SU-DHL-6 (cell line): ENCODE results near the gene BTG4.

Experiments used
- H2AFZ ChIP-seq: fragments of 200-600 bp; sonication (generic); 2 replicates; pipeline ENCODE4 v1.6.1; 2014; ENCODE audit warnings: low read depth, mild to moderate bottlenecking, moderate library complexity, mixed read lengths, antibody characterized with exemption, low read length; ENCODE audit not compliant: severe bottlenecking
- H3F3A ChIP-seq: fragments of 200-600 bp; shearing (Covaris generic); 2 replicates; pipeline ENCODE4 v1.6.0; 2016; ENCODE audit warnings: antibody characterized with exemption, mild to moderate bottlenecking; ENCODE audit not compliant: insufficient read depth
- H3K27ac ChIP-seq: fragments of 200-600 bp; sonication (generic); 2 replicates; pipeline ENCODE4 v1.5.1; 2016; ENCODE audit warnings: low read depth, mild to moderate bottlenecking, low read length, moderate library complexity, mixed read lengths
- H3K27me3 ChIP-seq: fragments of 200-600 bp; sonication (generic), shearing (Covaris generic); 2 replicates; pipeline ENCODE4 v1.6.0; 2014; ENCODE audit warnings: mild to moderate bottlenecking, low read length
- H3K36me3 ChIP-seq: fragments of 200-600 bp; sonication (generic); 2 replicates; pipeline ENCODE4 v1.6.1; 2014; ENCODE audit warnings: mild to moderate bottlenecking, low read length, mixed read lengths
- H3K4me2 ChIP-seq: fragments of 300-600, 200-600 bp; shearing (Covaris generic), sonication (generic); 2 replicates; pipeline ENCODE4 v1.6.0; 2014; ENCODE audit warnings: low read length, low read depth, mild to moderate bottlenecking; ENCODE audit not compliant: poor library complexity, severe bottlenecking
- H3K4me3 ChIP-seq: fragments of 200-600 bp; sonication (generic); 2 replicates; pipeline ENCODE4 v1.5.1; 2014; ENCODE audit warnings: antibody characterized with exemption, low read length, mild to moderate bottlenecking, mixed read lengths; ENCODE audit not compliant: insufficient read depth, poor library complexity, severe bottlenecking
- H3K79me2 ChIP-seq: fragments of 200-600 bp; sonication (generic); 2 replicates; pipeline ENCODE4 v1.6.1; 2014; ENCODE audit warnings: mild to moderate bottlenecking, low read length, moderate library complexity; ENCODE audit not compliant: insufficient read depth
- H3K9ac ChIP-seq: fragments of 200-600 bp; sonication (generic); 2 replicates; pipeline ENCODE4 v1.7.0; 2014; ENCODE audit warnings: mild to moderate bottlenecking, low read length
- H3K9me2 ChIP-seq: fragments of 200-600 bp; sonication (generic); replicated peaks from 2 replicates; pipeline ENCODE4 v1.6.1; 2014; ENCODE audit warnings: low read length; ENCODE audit not compliant: insufficient read depth
- H3K9me3 ChIP-seq: fragments of 200-600 bp; sonication (generic); 2 replicates; pipeline ENCODE4 v1.6.1; 2014; ENCODE audit warnings: low read length, mixed read lengths; ENCODE audit not compliant: insufficient read depth
- H4K20me1 ChIP-seq: fragments of 200-600 bp; sonication (generic); 2 replicates; pipeline ENCODE4 v1.6.1; 2014; ENCODE audit warnings: low read depth, mild to moderate bottlenecking, antibody characterized with exemption, low read length, moderate library complexity, mixed read lengths
- CTCF ChIP-seq: fragments of 200-600 bp; sonication (generic); IDR thresholded peaks from one replicate; pipeline ENCODE4 v1.5.1; 2017; ENCODE audit warnings: antibody characterized with exemption, mild to moderate bottlenecking, low read length, moderate library complexity; ENCODE audit not compliant: insufficient read depth, poor library complexity, severe bottlenecking
- EZH2phosphoT487 ChIP-seq: fragments of 200-600 bp; sonication (generic), shearing (Covaris generic); conservative IDR thresholded peaks from 2 replicates; pipeline ENCODE4 v1.6.1; 2018; ENCODE audit warnings: mild to moderate bottlenecking, antibody characterized with exemption, low read length, moderate library complexity, mixed read lengths

The BTG4 gene

GRCh38 chr11:111476956-111477355 lies 35.2 kb downstream of the BTG4 start:
- no peak overlapping the region for H3K4me2 ChIP-seq
- H3K9me3 ChIP-seq, result no peaks in the 10 kb centered on the region
- H3K9me2 ChIP-seq, result no peaks in the 10 kb centered on the region
- no peak overlapping the region for H2AFZ ChIP-seq
- no peaks in the 10 kb centered on the region for H3K36me3 ChIP-seq
- no peak overlapping the region for H3K4me3 ChIP-seq
- H3K27ac ChIP-seq, result no peak overlapping the region
- H3K9ac ChIP-seq, result no peak overlapping the region
- no peaks in the 10 kb centered on the region for H3F3A ChIP-seq
- TF ChIP-seq EZH2phosphoT487 (no peak), CTCF (no peak)
- H3K79me2 ChIP-seq, result no peaks in the 10 kb centered on the region
- H3K27me3 ChIP-seq, result no peaks in the 10 kb centered on the region
- no peaks in the 10 kb centered on the region for H4K20me1 ChIP-seq

DNA sequence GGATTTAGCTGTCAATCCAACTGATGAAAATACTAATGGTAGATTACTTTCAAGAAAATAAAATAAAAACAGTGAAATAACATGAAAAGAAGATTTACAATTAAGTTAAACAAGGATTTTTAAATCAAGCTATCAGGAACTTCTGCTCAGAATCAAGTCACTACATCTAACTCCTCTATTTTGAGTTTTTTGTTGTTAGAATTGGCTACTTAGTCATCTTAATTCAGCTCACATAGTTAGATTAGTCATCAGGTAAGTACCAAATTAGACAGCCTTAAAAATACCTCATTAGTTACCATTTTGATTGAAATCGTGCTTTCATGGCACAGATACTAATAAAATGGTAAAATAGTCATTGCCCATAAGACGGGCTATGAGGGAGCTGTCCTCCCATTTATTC lies 35.8 kb downstream of the BTG4 start:
- Histone ChIP-seq H3K9me2 (no peaks in the 10 kb centered on the region), H3K27me3 (no peaks in the 10 kb centered on the region), H4K20me1 (no peaks in the 10 kb centered on the region), H3K4me3 (no peak overlapping the region), H3F3A (no peaks in the 10 kb centered on the region), H3K9me3 (no peaks in the 10 kb centered on the region), H3K79me2 (no peaks in the 10 kb centered on the region), H3K4me2 (no peak overlapping the region), H3K27ac (no peak overlapping the region), H3K9ac (no peak overlapping the region), H2AFZ (no peak overlapping the region), H3K36me3 (no peaks in the 10 kb centered on the region)
- no peak for TF ChIP-seq CTCF
- no peak for TF ChIP-seq EZH2phosphoT487

DNA sequence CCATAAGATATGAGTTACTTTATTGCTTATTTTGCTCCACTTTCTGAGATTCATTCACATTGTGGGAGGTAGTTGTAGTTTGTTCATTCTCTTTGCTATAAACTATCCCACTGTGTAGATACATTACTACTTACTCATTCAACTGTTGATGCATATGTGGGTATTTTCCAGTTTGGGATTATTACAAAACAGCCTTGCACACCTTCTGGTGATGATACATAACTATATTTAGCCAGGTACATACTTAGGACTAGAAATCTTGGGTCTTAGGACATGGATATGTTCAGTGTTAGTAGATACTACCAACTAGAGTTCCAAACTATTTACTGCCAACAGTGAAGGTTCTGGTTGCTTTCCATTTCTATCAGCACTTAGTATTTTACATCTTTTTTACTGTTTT lies 37.8 kb downstream of the BTG4 start:
- H3K79me2 ChIP-seq, result no peaks in the 10 kb centered on the region
- no peak for TF ChIP-seq EZH2phosphoT487
- no peak for TF ChIP-seq CTCF

DNA sequence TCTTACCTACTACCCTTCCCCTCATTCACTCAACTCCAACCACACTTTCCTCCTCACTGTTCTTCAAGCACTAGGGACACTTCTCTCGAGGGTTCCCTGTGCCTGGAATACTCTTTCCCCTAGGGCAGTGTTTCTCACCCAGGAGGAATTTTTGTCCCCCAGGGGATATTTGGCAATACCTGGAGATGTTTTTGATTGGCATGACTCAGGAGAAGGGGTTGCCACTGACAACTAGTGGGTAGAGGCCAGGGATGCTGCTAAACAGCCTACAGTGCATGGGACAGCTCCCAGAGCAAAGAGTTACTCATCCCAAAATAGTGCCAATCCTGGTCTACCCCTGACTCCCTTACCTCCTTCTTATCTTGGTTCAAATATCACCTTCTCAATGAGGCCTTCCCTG lies 40.0 kb downstream of the BTG4 start:
- no peak overlapping the region for H3K4me3 ChIP-seq
- no peaks in the 10 kb centered on the region for H3K36me3 ChIP-seq
- H3K79me2 ChIP-seq, result no peaks in the 10 kb centered on the region
- H3K27me3 ChIP-seq, result no peaks in the 10 kb centered on the region
- no peaks in the 10 kb centered on the region for H3K9me3 ChIP-seq
- no peaks in the 10 kb centered on the region for H3F3A ChIP-seq
- no peak for TF ChIP-seq CTCF
- no peak for TF ChIP-seq EZH2phosphoT487
- H3K27ac ChIP-seq, result no peak overlapping the region
- no peaks in the 10 kb centered on the region for H4K20me1 ChIP-seq
- H3K9me2 ChIP-seq, result no peaks in the 10 kb centered on the region
- H2AFZ ChIP-seq, result no peak overlapping the region
- no peak overlapping the region for H3K4me2 ChIP-seq
- H3K9ac ChIP-seq, result no peak overlapping the region

More for the DNA sequence above, 37.8 kb downstream of the BTG4 start:
- H3K27me3 ChIP-seq, result no peaks in the 10 kb centered on the region
- no peak overlapping the region for H3K4me3 ChIP-seq
- no peak overlapping the region for H3K27ac ChIP-seq
- H3K9ac ChIP-seq, result no peak overlapping the region
- no peak overlapping the region for H2AFZ ChIP-seq
- no peaks in the 10 kb centered on the region for H3K9me3 ChIP-seq
- H3K9me2 ChIP-seq, result no peaks in the 10 kb centered on the region
- no peak overlapping the region for H3K4me2 ChIP-seq
- H4K20me1 ChIP-seq, result no peaks in the 10 kb centered on the region
- no peaks in the 10 kb centered on the region for H3K36me3 ChIP-seq
- H3F3A ChIP-seq, result no peaks in the 10 kb centered on the region
